Motor neuron (in vitro differentiated cells): ENCODE results near the gene AMZ1. TPM values are rescaled to one million over a fixed set of nuclear protein-coding genes. Genes with fewer than 3 reads are reported as not detected.
"Not testable (repeated sequence)": the region's sequence is repeated elsewhere in the genome, so short reads cannot be mapped to it uniquely, and the experiment has no call there.

Source experiments
- ATAC-seq, 8 experiments: fragments of 200-7000 bp; cut with Tn5 transposase; replicated peaks in 6 of 8; 2 replicates each; pipeline ENCODE4 v1.8.0; 2021; ENCODE audit warnings: mild to moderate bottlenecking in 8 of 8, moderate library complexity in 8 of 8
- H3K27ac ChIP-seq, 2 donors: fragments of 250-450 bp; sonication (Bioruptor Pico); 2 replicates each; pipeline ENCODE4 v1.9.0; 2021; ENCODE audit warnings: antibody characterized with exemption in 2 of 2, mild to moderate bottlenecking in 2 of 2, moderate library complexity in 1 of 2
- H3K4me1 ChIP-seq, 2 donors: fragments of 250-450 bp; sonication (Bioruptor Pico); replicated peaks in 1 of 2; 2 replicates each; pipeline ENCODE4 v1.6.1; 2021; ENCODE audit warnings: antibody characterized with exemption in 2 of 2, mild to moderate bottlenecking in 2 of 2, moderate library complexity in 1 of 2
- H3K4me3 ChIP-seq, 5 donors: fragments of 250-450 bp; sonication (Bioruptor Pico); 2 replicates each; pipeline ENCODE4 v1.9.0; 2021; ENCODE audit warnings: antibody characterized with exemption in 5 of 5, mild to moderate bottlenecking in 5 of 5, moderate library complexity in 4 of 5
- WGBS, 10 experiments: fragments of 450-650 bp; shearing (Covaris generic); methylation state at CpG; one replicate each; pipeline ENCODE4 v1.0.0; 2022; 5-methylcytosine and 5-hydroxymethylcytosine counted together
- in situ Hi-C, 9 experiments: fragments of 400-800 bp; cut with MboI; loops; one replicate each; pipeline ENCODE4 v1.15.0; 2021; ENCODE audit warnings: low sequenced_read_pairs in 9 of 9, low pct_unique_long_range_greater_than_20kb in 2 of 9; ENCODE audit not compliant: unreplicated experiment in 9 of 9
- total RNA-seq, 8 experiments: library from RNA; unstranded; fragments of 300-600 nt; gene quantifications; 2 replicates each; pipeline versions ENCODE4 v1.2.3 to v1.2.4, GENCODE V29; 2022

AMZ1 gene
- total RNA-seq, 8 experiments from 2014 or later: 0.64 to 3.7 (median 1.1) TPM

- H3K27ac ChIP-seq: no peak overlapping the region
- WGBS, 10 experiments: 80 to 90% methylated on average over 2 of the region's 13 CpGs; no CpG with 5 or more reads in 8 of the 10 experiments
- peak in 1 of 8 experiments; percentile 4 for ATAC-seq
These were observed 7.7 kb upstream of the AMZ1 start for GRCh38 chr7:2680256-2680655.

GRCh38 chr7:2680792-2681490 lies 7.1 kb upstream of the AMZ1 start:
- 2 to 59% (median 39%) methylated on average over 3 to 11 of the region's 27 CpGs; no CpG with 5 or more reads in 4 of the 10 experiments for WGBS, 10 experiments

More at GRCh38 chr7:2680256-2680655, 7.7 kb upstream of the AMZ1 start:
- Histone ChIP-seq H3K4me1 (peaks cover 2 to 8% of the 10 kb centered on the region in 2 donors), H3K4me3 (no peak overlapping the region)
- in situ Hi-C loops: no loop called here

GRCh38 chr7:2681929-2682799 lies 5.8 kb upstream of the AMZ1 start:
- no peak overlapping the region for H3K4me3 ChIP-seq
- ATAC-seq: peak in 5 of 8 experiments; percentile 31 to 92 (median 55)
- 35 to 100% (median 82%) methylated on average over 2 to 5 of the region's 27 CpGs; no CpG with 5 or more reads in 4 of the 10 experiments for WGBS, 10 experiments
- H3K27ac ChIP-seq: no peak overlapping the region
- peaks cover 2 to 8% of the 10 kb centered on the region in 2 donors for H3K4me1 ChIP-seq
- in situ Hi-C loops: no loop called here

More at GRCh38 chr7:2680792-2681490, 7.1 kb upstream of the AMZ1 start:
- H3K4me3 ChIP-seq: no peak overlapping the region
- ATAC-seq: peak; percentile 29 to 96 (median 68)
- H3K27ac ChIP-seq: no peak overlapping the region
- H3K4me1 ChIP-seq: peaks cover 2 to 8% of the 10 kb centered on the region in 2 donors
- in situ Hi-C loops: no loop called here

GRCh38 chr7:2684501-2684900 lies 3.5 kb upstream of the AMZ1 start:
- no peak for ATAC-seq
- no peak overlapping the region for H3K27ac ChIP-seq
- in situ Hi-C loops: no loop called here
- H3K4me1 ChIP-seq: peaks cover 7 to 18% of the 10 kb centered on the region in 2 donors
- no peak overlapping the region for H3K4me3 ChIP-seq
- 63 to 100% (median 82%) methylated on average over 2 to 5 of the region's 11 CpGs; no CpG with 5 or more reads in 4 of the 10 experiments for WGBS, 10 experiments

GRCh38 chr7:2686101-2686500 lies 1.9 kb upstream of the AMZ1 start:
- Histone ChIP-seq H3K4me1 (peaks cover 7 to 18% of the 10 kb centered on the region in 2 donors), H3K27ac (no peak overlapping the region), H3K4me3 (no peak overlapping the region)
- no peak for ATAC-seq
- WGBS, 10 experiments: 62 to 94% (median 88%) methylated on average over 4 to 14 of the region's 14 CpGs; no CpG with 5 or more reads in 1 of the 10 experiments
- in situ Hi-C loops: no loop called here

- 20 to 62% (median 49%) methylated on average over 6 to 8 of the region's 17 CpGs; no CpG with 5 or more reads in 7 of the 10 experiments for WGBS, 10 experiments
- in situ Hi-C loops: no loop called here
- ATAC-seq: peak in 7 of 8 experiments; percentile 7 to 77 (median 22)
These were observed 598 bp upstream of the AMZ1 start for GRCh38 chr7:2687338-2687869.

GRCh38 chr7:2688409-2689342 lies 674 bp downstream of the AMZ1 start:
- no peak overlapping the region for H3K27ac ChIP-seq
- 0 to 40% (median 7%) methylated on average over 1 to 18 of the region's 62 CpGs; no CpG with 5 or more reads in 2 of the 10 experiments for WGBS, 10 experiments
- in situ Hi-C loops: no loop called here
- peak overlapping the region in 3 of 5 donors; percentile 7 to 22 (median 18) for H3K4me3 ChIP-seq
- H3K4me1 ChIP-seq: peaks cover 5 to 10% of the 10 kb centered on the region in 2 donors
- ATAC-seq: peak in 7 of 8 experiments; percentile 9 to 62 (median 57)

More at GRCh38 chr7:2687338-2687869, 598 bp upstream of the AMZ1 start:
- Histone ChIP-seq H3K27ac (no peak overlapping the region), H3K4me3 (no peak overlapping the region), H3K4me1 (peaks cover 5 to 10% of the 10 kb centered on the region in 2 donors)

GRCh38 chr7:2689343-2689847 lies 1.4 kb downstream of the AMZ1 start:
- 50 to 100% (median 75%) methylated on average over 1 to 2 of the region's 16 CpGs; no CpG with 5 or more reads in 6 of the 10 experiments for WGBS, 10 experiments
- peaks cover 5 to 10% of the 10 kb centered on the region in 2 donors for H3K4me1 ChIP-seq
- in situ Hi-C loops: no loop called here
- H3K4me3 ChIP-seq: no peak overlapping the region
- H3K27ac ChIP-seq: no peak overlapping the region
- ATAC-seq: peak in 1 of 8 experiments; percentile 10

GRCh38 chr7:2689951-2690705 lies 2.1 kb downstream of the AMZ1 start:
- in situ Hi-C loops: no loop called here
- H3K27ac ChIP-seq: no peak overlapping the region
- 63 to 87% (median 80%) methylated on average over 1 to 12 of the region's 23 CpGs; no CpG with 5 or more reads in 4 of the 10 experiments for WGBS, 10 experiments
- H3K4me1 ChIP-seq: peaks cover 5 to 10% of the 10 kb centered on the region in 2 donors
- no peak for ATAC-seq
- no peak overlapping the region for H3K4me3 ChIP-seq

- no peak for ATAC-seq
- in situ Hi-C loops: no loop called here
- 20 to 100% (median 84%) methylated on average over 1 to 14 of the region's 18 CpGs; no CpG with 5 or more reads in 2 of the 10 experiments for WGBS, 10 experiments
- H3K4me3 ChIP-seq: no peak overlapping the region
- H3K27ac ChIP-seq: no peak overlapping the region
- peaks cover 5 to 10% of the 10 kb centered on the region in 2 donors for H3K4me1 ChIP-seq
These were observed 3.2 kb downstream of the AMZ1 start for GRCh38 chr7:2691011-2691707.

GRCh38 chr7:2691932-2692439 lies 4.0 kb downstream of the AMZ1 start:
- WGBS, 10 experiments: 81 to 100% (median 91%) methylated on average over 1 to 9 of the region's 23 CpGs; no CpG with 5 or more reads in 3 of the 10 experiments
- in situ Hi-C loops: not testable (repeated sequence)

More at GRCh38 chr7:2691932-2692439, 4.0 kb downstream of the AMZ1 start:
- H3K4me3 ChIP-seq, H3K4me1 ChIP-seq, ATAC-seq, H3K27ac ChIP-seq: not testable (repeated sequence)
